Kidney glomerular epithelial cell (primary cell): ENCODE results near the gene GHITM.
"Not testable (repeated sequence)": the region's sequence is repeated elsewhere in the genome, so short reads cannot be mapped to it uniquely, and the experiment has no call there.

Experiments
- DNase-seq: peaks from one replicate; lab custom pipeline; 2025; lab: John Stamatoyannopoulos, UW

Gene GHITM

DNA sequence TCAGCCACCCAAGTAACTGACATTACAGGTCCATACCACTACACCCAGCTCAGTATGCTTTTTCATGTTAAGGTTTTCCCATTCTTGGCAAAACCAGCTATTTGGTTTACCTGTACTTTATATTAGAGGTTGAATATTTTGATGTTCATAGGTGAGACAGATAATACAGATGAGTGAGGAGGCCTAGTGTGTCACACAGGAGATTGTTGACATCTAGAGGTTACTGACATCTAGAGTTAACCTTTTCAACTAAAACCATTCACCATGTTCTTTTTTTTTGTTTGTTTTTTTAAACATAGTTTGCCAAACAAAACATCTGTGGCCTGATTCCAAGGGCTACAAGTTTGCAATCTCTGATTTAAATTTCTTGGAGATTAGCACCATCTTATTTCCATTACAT, 8.0 kb downstream of the GHITM start:
- no peak for DNase-seq

DNA sequence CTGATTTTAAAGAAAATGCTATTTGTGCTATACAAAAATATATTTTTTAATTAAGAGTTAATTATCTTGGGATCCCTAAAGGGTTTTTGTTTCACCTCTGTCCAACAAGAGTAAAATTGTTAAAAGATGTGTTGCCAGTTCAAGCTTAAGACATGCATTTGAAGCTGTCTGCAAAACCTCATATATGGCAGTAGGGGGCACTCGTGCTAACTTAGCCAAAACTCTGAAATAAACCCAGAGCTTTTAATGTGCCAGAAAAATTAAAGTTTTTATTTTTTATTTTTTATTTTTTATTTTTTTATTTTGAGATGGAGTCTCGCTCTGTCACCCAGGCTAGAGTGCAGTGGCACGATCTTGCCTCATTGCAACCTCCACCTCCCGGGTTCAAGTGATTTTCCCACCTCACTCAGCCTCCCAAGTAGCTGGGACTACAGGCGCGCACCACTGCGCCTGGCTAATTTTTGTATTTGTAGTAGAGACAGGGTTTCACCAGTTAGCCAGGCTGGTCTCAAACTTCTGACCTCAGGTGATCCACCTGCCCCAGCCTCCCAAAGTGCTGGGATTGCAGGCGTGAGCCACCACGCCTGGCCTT, 8.8 kb downstream of the GHITM start:
- peak; percentile 37 for DNase-seq

DNA sequence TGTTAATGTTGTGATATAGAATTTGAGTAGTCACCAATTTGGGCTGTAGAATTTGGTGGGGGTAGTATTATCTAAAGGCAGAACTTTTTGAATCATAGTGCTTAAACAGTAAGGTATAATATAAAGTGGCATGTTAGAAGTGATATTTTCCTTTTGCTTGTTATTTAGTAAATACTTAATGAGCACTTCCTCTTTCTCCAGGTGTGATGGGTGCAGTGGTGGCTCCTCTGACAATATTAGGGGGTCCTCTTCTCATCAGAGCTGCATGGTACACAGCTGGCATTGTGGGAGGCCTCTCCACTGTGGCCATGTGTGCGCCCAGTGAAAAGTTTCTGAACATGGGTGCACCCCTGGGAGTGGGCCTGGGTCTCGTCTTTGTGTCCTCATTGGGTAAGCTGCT, 10.5 kb downstream of the GHITM start:
- no peak for DNase-seq

DNA sequence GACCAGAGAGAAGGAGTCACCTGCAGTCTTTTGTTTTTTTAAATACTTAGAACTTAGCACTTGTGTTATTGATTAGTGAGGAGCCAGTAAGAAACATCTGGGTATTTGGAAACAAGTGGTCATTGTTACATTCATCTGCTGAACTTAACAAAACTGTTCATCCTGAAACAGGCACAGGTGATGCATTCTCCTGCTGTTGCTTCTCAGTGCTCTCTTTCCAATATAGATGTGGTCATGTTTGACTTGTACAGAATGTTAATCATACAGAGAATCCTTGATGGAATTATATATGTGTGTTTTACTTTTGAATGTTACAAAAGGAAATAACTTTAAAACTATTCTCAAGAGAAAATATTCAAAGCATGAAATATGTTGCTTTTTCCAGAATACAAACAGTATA, 13.5 kb downstream of the GHITM start:
- DNase-seq = no peak

DNA sequence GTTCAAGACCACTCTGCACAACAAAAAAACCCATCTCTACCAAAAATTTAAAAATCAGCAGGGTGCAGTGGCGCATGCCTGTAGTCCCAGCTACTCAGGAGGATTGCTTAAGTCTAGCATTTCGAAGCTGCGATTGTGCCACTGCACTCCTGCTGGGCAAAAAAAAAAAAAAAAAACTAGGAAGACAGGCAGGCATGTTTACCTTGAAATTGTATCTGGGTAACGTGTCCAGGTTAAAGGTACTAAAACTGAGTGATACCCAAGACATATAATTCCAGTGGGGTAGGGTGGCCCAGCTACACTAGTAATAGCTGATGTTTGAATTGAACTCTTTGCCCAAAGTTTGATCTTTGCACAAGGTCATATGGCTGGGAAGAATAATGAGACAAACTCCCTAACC, 16.2 kb downstream of the GHITM start:
- no peak for DNase-seq

DNA sequence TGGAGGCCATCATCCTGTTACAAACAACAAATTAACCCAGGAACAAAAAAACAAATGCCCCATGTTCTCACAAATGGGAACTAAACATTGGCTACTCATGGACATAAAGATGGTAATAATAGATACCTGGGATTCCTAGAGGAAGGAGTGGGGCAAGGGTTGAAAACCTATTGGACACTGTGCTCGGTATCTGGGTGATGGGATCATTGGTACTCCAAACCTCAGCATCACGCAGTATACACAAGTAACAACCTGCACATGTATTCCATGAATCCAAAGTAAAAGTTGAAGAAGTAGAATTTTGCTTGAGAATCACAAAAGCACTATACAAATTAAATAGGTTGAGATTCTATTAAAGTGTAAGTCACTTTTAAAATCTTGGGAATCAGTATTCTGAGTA, 16.7 kb downstream of the GHITM start:
- DNase-seq = no peak

DNA sequence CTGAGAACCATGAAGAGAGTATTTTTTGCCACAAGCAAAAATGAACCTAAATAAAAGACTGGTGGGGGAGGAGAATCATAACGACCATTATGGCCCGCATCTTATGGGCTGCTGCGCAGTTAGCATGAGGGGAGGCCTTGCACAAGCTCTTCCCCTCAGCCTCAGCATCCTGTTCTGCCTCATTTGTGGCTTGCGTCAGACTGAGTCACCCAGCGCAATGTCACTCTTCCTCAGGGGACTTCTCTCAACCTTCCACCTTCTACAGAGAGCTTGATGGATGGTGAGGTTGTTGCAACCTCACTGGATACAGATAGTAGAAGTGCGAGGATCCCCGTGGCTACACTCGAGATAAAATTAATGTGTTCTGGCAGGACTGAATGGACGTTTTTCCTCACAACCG, 17.5 kb downstream of the GHITM start:
- DNase-seq = no peak

DNA sequence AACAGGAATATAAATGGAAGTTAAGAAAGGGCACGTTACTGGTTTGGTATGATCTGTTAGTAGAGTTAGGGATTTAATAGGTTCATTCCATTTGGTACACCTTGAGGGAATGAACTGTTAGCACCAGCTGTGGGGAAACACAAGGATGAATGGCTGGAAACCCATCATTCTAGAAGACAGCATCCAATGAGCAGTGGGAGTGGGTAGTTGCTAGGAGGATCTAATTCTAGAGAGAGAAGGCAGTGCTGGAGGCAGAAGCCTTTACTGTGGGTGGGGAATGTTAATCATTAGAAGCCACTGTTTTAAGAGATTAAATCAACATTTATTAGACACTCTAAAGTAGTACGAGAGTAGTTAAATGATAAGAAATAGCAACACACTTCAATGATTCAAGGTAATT, 18.8 kb downstream of the GHITM start:
- no peak for DNase-seq

DNA sequence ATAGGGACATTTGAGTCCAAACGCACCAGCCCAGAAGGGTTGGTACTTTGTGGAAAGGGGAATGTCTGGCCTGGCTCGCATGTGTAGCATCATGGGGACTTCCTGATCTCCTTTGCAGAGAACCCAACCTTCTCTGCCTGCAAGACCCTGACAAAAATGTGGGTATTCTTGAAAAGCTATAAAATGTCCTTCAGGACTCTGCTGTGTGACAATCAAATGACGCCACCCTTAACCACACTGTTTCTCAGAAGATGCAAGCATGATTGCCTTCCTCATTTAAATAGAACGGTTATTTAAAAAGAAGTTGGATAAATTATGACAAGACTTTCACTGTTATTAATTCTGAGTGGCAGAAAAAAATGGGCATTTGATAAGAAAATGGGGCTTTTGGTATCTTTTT, 19.2 kb downstream of the GHITM start:
- no peak for DNase-seq

DNA sequence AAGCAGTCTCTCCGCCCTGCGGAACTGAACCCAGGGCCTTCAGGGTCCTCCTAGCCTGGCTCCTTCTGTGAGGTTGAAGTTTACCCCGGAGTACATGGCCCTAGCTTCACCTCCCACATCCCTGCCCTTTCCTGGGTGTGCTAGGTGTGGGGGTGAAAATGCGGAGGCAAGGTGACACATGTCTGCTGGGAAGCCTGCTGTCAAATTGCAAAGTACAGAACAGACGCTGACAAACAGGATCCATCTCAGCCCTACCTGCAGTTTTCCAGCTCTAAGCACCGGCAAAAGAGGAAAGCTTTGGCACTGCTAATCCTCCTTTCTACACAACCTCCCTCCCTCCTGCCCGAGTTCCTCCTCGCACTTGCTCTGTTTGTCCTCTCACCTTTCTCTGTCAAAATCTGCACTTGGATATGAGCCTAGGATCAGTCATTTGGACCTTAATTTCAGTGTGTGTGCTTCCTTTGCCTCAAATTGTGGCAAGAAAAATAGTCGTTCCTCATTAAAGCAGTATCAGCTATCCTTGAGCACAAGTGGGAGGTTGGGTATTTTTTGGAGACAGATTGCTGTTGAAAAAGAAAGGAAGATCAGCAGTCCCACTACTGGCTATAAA, 19.9 kb downstream of the GHITM start:
- DNase-seq = no peak

DNA sequence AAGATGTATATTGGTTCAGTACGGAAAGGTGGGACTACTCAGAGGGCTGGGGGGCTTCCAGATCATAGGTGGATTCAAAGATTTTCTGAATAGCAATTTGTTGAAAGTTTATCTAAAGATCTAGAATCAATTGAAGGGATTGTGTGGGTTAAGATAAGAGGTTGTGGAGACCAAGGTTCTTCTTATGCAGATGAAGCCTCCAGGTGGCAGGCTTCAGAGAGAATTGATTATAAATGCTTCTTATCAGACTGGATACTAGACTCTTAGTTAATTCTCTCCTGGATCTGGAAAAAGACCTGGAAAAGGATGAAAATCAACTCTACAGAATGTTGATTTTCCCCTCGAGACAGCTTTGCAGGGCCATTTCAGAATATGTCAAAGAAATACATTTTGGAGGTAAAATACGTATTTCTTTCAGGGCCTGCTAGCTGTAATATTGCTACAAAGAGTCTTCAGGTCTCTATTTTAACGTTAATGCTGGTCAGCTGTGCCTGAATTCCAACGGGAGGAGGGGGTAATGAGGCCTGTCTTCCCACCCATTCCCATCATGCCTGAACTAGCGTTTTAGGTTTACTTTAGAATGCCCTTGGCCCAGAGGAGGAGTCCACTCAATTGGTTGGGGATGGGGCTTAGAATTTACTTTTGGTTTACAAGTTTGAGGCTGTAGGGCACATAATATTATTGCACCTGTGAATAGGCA, 21.5 kb downstream of the GHITM start:
- peak; percentile 23 for DNase-seq

DNA sequence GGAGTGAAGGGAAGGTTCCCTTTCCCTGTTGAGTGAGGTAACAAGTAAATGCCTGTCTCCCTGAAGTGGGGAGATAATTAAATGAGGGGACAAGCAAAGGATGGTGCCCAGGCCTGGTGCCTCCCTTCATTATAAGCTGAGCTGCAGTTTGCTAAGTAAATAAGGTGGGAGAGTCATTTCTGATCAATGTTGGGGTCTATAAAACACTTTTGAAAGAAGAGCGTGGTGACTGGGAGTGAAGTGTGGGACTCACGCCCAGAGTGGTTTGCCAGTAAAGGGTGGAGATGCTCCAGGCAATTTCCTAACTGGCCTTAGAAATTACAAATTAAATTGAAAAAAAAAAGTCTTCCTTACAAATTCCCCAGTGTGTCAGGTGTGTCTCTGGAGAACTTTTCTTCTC, 24.7 kb downstream of the GHITM start:
- no peak for DNase-seq

DNA sequence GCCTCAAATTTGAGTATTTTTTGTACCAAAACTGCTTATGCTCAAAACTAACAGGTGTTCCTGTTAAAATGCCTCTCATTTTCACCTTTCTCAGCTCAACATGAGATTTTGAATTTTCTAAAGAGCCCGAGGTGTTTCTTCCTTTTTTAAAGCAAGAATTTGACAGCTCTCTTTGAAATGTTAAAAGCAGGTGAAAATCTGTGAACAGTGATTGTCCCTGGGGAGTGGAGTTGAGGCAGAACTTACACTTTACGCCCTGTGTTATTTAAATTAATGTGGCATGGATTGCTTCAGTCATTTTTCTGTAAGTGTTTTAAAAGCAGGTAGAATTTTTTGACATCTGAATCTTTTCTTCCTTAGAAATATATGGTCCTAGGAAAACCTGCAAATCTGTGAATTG, 25.1 kb downstream of the GHITM start:
- no peak for DNase-seq

DNA sequence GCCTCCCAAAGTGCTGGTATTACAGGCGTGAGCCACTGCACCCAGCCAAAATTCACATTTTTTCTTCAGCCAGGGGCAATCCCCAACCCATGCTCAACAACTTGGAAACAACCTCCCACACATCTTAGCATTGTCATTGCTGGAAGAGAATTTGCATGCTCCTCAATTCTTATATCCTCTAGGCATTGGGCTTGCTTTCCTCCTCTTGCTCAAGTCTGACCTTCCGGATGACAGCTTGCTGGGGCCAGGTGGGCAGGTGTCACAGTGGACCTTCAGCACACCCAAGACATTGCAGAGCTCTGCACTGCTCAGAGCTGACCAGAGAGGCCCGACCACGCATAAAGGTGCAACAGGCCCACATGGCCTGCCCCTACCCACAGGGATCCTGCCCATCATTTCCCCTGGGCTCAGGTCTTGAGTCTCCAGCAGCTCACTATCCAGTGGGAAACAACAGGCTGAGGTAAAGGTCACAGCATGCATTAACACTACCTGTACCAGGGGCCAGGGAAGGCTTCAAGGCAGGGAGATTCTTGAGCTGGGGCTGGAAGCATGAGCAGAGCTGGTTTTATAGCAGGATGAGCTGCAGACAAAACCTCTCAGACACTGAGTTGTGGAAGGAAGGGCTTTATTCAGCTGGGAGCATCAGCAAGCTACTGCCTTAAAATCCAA, 27.4 kb downstream of the GHITM start:
- peak; percentile 35 for DNase-seq

DNA sequence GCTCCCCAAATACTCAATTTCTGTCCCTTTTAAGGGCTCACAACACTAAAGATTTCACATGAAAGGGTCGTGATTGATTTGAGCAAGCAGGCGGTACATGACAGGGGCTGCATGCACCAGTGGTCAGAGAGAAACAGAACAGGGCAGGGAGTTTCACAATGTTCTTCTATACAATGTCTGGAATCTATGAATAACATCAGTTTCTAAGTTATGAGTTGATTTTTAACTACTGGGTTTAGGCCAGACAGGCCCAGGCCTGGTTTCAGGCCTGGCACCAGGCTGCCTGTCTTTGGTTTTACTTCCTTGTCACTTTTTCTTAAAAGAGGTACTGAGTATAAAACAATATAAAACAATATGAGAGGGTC, 28.0 kb downstream of the GHITM start:
- DNase-seq = not testable (repeated sequence)

DNA sequence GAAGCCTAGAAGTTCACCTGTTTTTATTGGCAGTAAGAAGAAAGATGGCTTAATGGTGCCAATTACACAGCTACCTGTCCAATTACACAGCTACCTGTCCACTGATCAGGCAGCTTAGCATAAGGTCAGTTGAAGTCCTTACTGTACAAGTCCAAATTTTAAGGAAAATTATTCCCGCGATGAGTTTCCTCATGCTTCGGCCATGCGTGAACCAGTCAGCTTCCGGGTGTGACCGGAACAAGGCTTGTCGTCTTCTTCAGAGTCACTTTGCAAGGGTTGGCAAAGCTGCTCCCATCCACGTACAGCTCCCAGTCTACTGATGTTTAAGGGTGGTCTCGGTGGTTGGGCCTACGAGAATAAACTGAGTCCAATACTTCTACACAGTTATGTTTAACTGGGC, 29.1 kb downstream of the GHITM start:
- DNase-seq = not testable (repeated sequence)

DNA sequence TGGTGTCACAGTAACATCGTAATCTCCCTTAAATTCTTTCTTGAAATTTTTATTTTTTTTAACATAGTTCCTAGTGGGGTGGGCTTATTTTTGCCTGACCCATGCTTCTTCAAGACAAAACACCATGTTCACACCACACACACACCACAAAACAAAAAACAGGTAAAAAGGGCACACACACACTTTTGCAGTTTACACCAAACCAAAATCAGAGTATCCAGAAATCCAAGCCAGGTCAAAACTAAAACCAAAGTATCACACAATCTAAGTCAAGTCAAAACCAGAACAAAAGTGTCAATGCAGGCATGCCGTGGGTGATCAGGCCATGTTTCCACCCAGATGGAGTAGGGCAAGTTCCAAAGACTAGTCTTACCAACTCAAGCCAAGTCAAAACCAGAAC, 31.9 kb downstream of the GHITM start:
- DNase-seq = not testable (repeated sequence)

DNA sequence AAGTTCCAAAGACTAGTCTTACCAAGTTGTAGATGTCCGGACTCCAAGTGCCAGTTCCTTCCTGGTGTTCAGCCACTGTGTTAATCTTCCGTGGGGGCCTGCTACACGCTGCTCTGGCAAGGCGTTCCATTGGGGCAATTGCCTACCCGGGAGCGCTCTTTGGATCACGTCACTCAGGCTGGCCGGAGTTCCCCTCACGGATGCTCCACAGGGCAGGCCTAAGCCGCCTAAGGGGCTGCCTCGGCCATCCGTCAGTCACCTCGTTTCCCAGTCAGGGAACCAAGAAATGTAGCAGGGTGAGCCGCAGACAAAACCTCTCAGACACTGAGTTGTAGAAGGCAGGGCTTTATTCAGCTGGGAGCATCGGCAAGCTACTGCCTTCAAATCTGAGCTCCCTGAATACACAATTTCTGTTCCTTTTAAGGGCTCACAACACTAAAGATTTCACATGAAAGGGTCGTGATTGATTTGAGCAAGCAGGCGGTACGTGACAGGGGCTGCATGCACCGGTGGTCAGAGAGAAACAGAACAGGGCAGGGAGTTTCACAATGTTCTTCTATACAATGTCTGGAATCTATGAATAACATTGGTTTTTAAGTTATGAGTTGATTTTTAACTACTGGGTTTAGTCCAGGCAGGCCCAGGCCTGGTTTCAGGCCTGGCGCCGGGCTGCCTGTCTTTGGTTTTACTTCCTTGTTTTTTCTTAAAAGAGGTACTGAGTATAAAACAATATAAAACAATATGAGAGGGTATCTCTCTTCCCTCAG, 32.6 kb downstream of the GHITM start:
- DNase-seq = peak; percentile 43

DNA sequence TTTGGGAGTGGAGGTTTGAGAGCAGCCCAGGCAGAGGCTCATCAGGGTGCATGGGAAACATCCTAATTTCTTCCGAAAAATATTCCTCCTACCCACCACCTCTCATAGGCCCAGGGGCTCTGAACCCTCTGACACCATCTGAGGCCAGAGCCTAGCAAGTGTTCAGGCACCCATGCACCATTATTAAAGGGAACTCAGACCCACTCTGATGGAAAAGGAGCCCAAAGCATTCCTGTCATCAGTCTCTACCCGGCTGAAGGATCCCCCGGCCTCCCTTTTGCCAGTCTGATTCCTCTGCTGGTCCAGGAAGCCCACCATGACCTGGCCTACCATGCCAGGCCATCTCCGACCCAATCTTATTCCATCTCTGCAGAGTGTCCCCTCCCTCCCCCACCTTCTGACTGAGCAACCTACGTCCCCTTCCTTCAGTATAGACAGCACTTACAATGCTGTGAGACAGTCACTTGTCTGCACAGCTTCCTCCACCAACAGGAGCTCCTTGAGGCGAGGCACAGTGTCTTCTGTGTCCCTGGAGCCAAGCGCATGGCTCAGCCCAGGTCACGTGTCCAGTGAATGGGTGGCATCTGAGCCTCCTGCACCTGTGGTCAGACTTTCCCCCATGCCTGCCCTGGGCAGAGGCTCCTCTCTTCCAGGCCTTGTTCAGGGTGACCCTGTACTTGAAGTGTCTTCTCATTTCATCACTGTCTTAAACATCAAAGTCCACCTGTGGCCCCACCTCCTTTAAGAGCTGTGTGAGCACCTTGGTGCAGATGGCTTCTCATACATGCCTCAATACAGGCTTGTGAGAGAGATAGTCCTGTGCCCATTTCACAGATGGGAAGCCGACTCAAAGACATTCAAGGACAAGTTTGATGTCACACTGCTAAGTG, 33.4 kb downstream of the GHITM start:
- DNase-seq = no peak

DNA sequence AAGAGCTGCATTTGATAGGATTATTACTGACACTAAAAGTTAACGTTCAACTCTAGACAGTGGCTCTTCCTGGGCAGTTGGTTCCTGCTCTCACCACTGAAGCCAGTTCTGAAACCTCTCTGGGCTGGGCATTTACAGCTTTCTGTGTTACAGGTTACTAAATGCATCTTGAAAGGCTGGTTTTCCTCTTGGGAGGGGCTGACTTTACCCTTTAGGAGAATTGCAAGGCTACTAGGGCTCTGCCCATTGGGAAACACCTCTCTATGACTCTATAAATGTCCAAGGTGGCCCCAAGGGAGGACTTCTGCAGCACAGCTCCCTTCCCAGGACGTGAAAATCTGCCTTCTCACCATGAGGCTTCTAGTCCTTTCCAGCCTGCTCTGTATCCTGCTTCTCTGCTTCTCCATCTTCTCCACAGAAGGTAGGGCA, 34.2 kb downstream of the GHITM start, which contains the start of gene GPR15LG:
Gene GPR15LG, plus strand, starts transcription at position 301 of the 429 bp plus-strand sequence. Its CDS starts 51 bp downstream, at position 352.
- no peak for DNase-seq

DNA sequence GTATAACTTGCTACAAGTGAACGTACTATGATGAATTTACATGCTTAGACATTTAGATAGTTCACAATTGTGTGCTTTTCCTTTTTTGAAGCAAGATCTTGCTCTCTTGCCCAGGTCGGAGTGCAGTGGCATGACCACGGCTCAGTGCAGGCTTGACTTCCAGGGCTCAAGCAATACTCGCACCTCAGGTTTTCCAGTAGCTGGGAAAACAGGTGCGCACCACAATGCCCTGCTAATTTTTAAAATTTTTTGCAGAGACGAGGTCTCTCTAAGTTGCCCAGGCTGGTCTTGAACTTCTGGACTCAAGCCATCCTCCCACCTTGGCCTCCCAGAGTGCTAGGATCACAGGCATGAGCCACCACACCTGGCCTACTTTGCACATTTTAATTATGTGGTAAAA, 36.1 kb downstream of the GHITM start:
- no peak for DNase-seq
